NCI-H510A (cell line): ENCODE measurements around the gene TMEM250.
"Not testable (repeated sequence)": the region's sequence is repeated elsewhere in the genome, so short reads cannot be mapped to it uniquely, and the experiment has no call there.

Experiments used
- DNase-seq: peaks from one replicate; lab custom pipeline; 2025; lab: John Stamatoyannopoulos, UW

TMEM250 gene, protein sequence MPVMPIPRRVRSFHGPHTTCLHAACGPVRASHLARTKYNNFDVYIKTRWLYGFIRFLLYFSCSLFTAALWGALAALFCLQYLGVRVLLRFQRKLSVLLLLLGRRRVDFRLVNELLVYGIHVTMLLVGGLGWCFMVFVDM

DNA sequence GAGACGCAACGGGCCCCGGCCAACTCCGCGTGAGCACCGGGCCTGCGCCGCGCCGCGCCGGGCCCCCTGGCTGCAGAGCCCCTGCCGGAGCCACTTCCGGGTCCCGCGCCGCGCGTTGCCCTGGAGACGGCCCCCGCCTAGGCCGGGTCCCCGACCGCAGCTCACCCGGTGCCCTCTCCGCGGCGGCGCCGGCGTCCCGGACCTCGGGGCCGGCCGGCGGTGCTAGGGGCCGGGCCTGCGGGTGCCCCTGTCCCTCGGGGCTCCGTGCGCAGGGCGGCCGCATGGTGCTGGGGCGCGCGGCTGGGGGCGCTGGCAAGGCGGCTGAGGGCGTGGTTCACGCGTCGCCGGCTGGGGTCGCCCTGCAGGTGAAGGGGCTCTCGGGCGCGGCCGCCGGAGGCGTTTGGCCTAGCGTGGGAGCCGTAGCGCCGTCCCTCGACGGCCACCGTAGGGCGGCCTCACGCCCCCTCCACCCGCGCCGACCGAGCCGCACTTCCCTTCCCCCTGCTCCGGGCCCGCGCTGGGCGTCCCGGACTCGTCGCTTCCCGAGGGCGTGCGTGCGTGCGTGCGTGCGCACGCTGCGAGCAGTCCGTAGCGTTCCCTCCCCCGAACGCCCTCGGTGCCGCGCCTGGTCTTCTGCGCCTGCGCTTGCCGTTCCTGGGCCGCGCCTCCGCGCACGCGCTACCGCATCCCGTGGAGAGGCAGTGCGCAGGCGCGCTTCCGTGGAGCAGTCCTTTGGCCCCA, at the start of gene TMEM250:
Gene TMEM250, minus strand, starts transcription at position 556 of the 741 bp plus-strand sequence. CDS start 1,975 bp downstream, outside the sequence.
- DNase-seq, result peak; percentile 94

GRCh38 chr9:136163248-136163850, 44.7 kb upstream of the TMEM250 start:
- no peak for DNase-seq

GRCh38 chr9:136160995-136161610, 42.4 kb upstream of the TMEM250 start:
- DNase-seq, result no peak

DNA sequence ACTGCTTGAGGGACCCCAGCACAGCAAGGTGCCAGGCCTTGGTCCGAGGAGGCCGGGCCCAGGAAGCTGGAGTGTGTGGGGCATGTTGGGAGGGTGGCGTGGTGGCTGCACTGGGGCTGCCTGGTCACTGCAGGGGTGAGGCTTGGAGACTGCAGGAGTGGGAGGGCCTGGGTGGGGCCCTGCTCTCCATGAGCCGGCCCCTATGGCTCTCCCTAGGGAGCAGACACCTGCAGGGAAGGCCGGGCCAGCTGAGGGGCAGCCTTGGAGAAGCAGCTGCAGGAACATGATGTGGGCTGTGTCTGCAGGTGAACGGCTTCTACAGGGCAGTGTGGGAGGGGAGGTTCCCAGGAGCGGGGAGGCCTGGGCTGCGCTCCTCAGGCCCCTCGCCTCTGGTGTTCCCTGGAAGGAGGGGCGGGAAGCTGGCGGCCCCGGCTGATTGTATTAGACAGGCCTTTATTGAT, 41.7 kb upstream of the TMEM250 start:
- DNase-seq, result peak; percentile 84

DNA sequence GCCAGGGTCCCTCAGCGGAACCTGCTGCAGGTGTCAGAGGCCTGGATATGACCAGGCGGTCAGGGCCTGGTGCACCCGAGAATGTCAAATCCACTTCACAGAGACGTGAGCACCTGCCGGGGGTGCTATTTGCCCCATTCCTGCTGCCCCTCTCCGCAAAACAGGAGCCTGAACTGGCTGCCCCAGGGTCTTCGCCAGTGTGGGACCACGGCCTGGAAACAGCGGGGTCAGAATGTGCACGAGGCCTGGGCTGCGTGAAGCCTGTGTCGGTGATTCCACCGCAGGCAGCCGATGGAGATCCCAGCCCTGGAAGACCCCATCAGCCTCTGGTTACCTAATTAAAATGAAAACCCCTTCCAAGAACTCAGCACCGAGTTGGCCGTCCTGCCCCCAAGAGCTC, 41.2 kb upstream of the TMEM250 start:
- DNase-seq, result no peak

DNA sequence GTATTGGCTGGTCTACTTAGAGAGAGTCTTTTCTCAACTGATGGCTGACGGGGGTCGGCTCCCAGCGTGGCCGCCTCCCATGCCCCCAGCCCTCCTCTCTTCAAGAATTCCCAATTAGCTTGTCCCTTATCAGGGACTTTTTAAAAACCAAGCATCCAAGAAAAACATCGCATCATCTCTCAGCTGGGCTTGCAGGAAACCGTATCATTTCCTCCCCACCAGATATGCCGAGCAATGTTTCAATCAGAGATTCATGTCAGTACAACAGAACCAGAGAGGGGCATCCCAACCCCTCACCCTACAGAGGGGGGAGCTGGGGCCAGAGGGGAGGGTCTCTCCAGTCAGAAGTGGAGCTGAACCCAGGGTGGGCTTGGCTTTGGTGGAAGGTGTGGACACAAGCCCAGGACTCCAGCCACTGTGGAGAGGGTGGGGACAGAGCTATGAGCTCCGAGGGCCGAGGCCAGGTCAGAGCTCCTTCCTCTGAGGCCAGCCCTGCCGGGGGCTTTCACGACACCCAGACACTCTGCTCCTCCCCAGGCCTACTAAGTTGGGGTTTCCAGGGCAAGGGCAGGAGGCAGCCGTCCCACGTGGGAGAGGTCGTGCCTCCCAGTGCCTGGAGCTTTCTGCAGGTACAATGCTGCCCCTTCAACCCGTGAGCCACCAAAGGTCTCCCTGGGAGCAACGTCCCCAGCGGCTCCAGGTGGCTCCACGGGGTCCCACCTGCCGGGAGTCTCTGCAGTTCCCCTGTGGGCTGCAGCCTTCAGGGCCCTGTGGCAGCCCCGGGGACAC, 39.0 kb upstream of the TMEM250 start:
- DNase-seq, result no peak

DNA sequence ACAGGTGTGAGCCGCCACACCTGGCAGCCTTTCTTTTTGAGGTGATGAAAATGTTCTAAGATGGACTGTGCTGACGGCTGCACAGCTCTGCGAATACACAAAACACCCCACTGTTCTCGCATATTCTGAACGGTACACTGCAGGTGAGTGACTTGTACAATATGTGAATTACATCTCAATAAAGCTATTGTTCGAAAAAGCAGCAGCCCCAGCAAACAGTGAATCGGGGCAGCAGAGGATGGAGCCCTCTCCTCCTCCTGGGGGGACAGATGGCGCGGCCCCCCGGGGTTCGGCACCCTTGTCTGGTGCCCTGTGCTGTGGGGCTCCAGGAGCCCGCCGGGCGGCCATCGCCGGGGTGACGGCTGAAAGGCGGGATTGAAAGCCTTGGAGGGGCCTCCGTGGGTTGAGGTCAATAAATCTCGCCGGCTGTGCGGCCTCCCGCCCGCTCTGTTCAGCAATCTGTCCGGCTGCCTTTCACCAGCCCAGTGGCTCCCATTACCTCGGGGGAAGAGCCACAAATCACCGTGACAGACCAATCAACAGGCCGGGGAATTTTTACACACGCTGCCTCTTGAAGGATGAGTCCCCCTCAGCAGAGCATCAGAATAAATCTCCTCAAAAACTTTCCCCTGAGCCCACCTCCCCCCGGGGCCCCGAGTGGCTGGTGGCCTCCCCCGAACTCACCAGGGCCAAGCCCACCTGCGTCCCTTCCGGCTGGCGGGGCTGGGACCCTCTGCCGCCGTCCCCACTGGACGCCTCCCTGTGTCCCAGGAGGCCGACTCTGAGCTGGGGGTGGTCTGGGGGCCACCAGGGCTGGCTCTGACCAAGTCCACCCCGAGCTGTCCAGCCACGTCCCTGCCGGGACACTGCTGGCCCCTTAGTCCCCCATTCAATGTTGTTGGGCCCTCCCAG, 37.8 kb upstream of the TMEM250 start:
- DNase-seq, result no peak

GRCh38 chr9:136155576-136155975, 36.9 kb upstream of the TMEM250 start:
- no peak for DNase-seq

DNA sequence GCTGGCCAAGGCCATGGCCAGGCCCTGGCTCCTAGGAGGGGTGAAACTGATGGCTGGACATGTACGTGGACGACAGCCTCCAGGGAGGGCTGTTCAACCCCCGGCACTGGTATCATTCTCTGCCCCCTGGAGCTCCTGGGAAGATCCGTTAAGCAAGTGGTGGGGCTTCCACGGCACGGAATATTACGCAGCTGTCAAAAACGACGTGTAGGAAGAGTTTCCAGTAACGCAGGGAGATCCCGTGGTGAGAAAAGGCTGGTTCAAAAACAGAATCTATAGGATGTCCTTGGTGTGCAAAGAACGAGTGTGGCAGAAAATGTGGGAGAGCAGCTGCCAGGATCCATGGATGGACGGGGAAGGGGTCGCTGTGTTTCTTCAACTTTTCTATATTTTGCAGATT, 36.3 kb upstream of the TMEM250 start:
- no peak for DNase-seq

DNA sequence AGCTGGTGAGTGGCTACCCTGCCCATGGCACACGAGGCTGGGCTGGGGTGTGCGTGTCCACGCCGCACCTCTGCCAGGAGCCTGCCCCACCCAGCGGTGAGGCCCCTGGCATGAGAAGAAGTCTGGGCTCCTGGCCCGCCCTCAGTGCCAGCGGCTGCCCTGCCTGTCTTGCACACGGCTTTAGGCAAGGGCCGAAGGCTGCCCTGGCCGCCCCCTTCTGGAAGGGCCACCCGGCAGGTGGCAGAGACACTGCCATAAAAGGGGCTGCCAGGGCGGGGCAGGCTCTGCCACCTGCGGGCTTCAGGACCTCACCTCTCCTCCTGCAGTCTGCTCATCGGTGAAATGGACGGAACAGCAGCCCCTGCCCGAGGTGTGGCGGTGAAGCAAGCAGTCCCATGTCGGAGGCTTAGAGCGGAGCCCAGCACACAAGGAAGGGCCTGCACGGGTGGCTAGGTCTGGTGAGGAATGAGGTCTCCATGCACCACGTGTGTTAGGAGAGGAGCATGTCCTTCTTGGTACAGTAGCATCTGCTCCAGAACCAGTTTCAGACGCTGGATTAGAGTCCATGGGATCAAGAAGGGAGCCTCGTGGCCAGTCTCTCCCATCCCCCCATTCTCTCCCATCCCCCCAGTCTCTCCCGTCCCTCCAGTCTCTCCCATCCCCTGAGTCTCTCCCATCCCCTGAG, 34.8 kb upstream of the TMEM250 start:
- no peak for DNase-seq

DNA sequence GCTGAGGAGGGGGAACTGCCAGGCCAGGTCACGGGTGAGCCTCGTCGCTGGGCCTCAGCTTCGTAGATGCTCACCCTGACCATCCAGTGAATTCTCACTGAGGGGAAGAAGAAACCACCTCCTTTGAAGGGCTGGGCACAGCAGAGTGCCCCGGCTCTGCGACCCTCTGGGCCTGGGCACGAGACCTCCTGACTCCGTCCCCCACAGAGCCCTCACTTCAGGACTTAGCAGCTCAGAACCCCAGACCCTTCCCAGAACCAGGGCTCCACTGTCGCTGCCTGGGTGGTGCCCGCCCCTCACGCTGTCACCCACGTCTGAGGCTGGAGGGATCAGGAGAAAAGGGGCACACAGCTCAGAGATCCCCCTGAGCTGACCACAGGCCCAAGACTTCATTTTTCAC, 34.3 kb upstream of the TMEM250 start:
- DNase-seq, result no peak

DNA sequence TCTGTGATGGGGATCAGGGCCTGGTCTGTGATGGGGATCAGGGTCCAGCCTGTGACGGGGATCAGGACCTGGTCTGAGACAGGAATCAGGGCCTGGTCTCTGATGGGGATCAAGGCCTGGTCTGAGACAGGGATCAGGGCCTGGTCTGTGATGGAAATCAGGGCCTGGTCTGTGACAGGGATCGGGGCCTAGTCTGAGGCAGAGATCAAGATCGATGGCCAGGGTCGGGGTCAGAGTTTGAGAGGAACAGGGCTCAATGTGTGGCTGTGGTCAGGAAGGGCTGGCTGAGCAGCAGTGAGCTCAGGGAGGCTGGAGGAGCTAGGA, 33.8 kb upstream of the TMEM250 start:
- no peak for DNase-seq

DNA sequence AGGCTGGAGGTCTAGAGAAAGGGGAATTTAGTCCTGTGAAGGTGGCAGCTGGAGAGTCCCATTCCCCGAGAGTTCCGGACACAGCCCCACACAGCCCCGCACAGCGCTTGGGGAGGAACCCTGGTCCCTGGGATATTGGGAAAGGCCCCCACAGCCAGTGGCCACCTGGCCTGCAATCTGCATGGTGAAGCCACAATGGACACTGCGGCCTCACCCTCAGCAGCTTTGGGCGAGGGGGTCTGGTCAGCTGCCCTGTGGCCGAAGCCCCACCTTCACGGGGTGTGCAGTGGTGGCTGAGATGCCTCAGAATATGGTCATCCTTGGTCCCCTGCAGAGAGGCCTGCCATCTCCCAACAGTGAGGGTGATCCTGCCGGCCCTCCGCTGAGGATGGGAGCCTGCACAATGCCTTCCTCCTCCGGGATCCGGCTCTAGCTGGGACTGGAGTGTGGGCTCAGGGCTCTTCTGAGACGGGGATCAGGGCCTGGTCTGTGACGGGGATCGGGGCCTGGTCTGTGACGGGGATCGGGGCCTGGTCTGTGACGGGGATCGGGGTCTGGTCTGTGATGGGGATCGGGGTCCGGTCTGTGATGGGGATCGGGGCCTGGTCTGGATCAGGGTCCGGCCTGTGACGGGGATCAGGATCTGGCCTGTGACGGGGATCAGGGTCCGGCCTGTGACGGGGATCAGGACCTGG, 33.3 kb upstream of the TMEM250 start:
- DNase-seq, result no peak

DNA sequence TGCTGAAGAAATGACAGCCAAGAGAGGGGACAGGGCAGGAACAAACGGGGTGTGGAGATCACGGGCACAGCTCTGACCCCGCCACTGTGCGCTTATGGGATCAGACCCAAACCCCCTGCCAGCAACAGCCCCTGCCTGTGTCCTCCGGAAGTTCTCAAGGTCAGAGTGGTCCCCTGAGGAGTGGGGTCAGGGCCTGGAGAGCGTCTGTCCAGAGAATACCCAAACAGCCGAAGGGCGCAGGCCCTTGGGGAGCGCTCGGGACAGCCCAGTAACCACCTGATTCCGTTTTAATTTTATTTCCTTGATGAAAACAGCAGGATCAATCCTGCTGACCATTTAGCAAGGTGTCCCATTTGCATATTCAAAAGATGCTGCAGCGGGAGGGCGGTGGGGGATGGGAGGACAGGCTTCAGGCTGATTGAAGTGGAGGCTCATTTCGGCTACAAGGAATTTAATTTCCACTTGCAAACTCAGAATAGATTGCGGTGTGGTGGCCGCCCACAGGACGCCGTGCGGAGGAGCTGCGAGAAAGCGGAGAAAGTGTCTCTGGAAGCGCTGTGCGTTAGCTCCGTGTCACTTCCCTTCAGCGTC, 32.6 kb upstream of the TMEM250 start:
- no peak for DNase-seq

DNA sequence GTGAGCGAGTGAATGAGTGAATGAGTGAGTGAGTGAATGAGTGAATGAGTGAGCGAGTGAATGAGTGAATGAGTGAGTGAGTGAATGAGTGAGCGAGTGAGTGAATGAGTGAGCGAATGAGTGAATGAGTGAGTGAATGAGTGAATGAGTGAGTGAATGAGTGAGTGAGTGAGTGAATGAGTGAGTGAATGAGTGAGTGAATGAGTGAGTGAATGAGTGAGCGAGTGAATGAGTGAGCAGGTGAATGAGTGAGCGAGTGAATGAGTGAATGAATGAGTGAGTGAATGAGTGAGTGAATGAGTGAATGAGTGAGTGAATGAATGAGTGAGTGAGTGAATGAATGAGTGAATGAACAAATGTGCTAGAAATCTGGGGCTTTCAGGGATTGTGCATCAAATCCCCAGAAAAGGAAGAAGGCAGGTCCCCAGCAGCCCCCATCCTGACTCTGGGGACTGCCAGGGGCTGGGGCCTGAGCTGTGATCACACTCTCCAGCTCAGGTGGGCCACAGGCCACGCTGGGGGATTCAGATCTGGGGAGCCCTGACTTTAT, 32.1 kb upstream of the TMEM250 start:
- DNase-seq, result not testable (repeated sequence)

GRCh38 chr9:136149853-136150252, 31.2 kb upstream of the TMEM250 start:
- DNase-seq, result no peak

DNA sequence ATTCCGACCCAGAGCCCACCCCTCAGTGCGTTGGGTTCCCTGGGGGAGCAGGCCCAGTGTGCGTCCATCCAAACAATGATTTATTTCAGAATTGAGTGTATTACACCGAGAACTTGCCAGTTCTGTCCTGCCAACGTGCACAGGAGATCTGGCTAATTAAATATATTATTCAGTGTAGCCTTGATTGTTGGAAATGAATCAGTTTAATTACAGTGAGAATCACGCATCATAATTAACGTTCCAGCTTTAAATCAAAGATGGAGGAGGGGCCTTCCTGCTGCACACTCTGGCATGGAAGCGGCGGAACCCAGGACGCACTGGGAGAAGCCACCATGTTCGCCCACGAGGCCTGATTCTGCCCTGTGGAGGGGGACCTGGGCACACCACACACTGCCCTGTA, 30.7 kb upstream of the TMEM250 start:
- DNase-seq, result no peak

DNA sequence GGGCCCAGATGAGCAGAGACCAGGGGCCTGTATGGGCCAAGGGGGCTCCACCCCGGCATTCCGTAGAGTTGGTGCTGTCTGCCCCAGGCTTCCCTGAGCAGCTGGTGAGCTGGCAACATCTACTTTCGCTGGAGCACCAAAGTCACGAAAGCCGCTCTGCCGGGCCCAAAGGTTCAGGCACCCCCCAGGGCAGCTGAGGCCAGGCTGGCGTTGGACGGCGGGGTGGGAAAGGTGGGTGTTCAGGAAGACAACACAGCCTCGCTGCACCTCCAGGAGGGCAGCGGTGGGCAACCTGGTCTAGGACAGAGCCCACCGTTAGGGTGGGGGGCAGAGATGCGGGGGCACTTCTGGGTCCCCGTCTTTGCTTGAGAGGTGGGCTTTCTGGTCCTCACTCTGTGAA, 30.1 kb upstream of the TMEM250 start:
- no peak for DNase-seq
